Stimulated activated naive B cell treated with anti-CD40 and anti-IgM and Interleukin-4, amounts not matched to agents 10 μg/mL and 1 μg/mL and 100 μg/mL, for 72 hours (primary cell): ENCODE measurements around the gene SH3BGR.

Experiments
- ATAC-seq, 2 donors: fragments of 150-1000 bp; cut with Tn5 transposase; replicated peaks; 2 replicates each; pipeline ENCODE4 v1.10.0; 2021; ENCODE audit warnings: moderate library complexity in 1 of 2
- DNase-seq: peaks from one replicate; pipeline ENCODE4 v3.0.0; 2021
- H3K27ac Mint-ChIP-seq: one replicate; pipeline ENCODE4 v1.8.0; 2022; ENCODE audit warnings: mild to moderate bottlenecking, mixed read lengths
- H3K27me3 Mint-ChIP-seq, 2 donors: one replicate each; pipeline ENCODE4 v1.8.0; 2022; ENCODE audit warnings: mixed read lengths in 2 of 2
- H3K36me3 Mint-ChIP-seq, 2 donors: one replicate each; pipeline ENCODE4 v1.8.0; 2022; ENCODE audit warnings: mixed read lengths in 2 of 2, mild to moderate bottlenecking in 1 of 2
- H3K4me1 Mint-ChIP-seq, 2 donors: one replicate each; pipeline ENCODE4 v1.8.0; 2022; ENCODE audit warnings: mixed read lengths in 2 of 2, mild to moderate bottlenecking in 1 of 2
- H3K4me3 Mint-ChIP-seq, 2 donors: one replicate each; pipeline ENCODE4 v1.8.0; 2022; ENCODE audit warnings: mild to moderate bottlenecking in 2 of 2, mixed read lengths in 2 of 2, moderate library complexity in 1 of 2
- H3K9me3 Mint-ChIP-seq, 2 donors: one replicate each; pipeline ENCODE4 v1.8.0; 2022; ENCODE audit warnings: mixed read lengths in 2 of 2, mild to moderate bottlenecking in 1 of 2

SH3BGR gene

DNA sequence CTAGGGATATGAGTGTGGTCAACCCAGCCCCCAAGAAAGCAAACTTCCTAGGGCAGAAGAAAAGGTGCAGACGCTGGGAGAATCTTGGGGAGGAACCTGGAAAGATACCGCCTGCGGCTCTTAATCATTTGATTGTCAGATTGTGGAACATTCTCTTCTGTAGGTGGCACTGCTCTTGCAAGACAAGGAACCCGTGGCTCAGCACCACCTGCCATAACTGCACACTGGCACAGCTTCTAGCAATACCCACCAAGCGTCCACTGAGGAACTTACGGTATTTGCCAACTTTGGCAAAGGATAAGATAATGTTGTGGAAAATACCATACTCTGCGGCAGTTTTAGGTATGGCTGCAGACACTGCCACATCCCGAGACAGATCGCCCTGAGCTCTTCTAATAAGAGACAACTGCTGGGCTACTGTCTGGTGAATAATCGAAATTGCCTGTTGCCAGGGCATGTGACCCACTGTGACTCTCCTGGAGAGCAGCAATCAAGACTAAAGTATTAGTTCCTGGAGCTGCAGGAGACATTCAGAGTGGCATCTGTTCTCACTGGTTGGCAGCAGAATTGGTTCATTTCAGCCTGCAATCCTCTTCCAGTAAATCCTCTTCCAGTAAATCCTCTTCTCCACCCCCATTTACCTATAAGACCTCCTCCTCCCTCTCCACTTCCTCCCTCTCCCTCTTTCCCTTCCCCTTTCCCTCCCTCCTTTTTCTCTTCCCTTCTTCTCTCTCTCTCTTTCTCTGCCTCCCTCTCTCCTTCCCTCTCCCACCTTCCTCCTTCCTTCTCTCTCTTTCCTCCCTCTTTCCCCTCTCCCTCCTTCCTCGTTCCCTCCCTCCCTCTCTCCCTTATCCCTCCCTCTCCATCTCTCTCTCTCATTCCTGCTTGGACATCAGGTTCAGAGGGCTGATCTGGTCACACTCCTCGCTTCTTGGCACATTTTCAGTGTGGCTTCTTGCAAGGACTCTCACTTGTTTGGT, 111.3 kb downstream of the SH3BGR start:
- no peak for DNase-seq
- Mint-ChIP-seq H3K9me3 (peaks cover 0 to 3% of the 10 kb centered on the region in 2 donors), H3K27ac (no peak overlapping the region), H3K4me3 (no peak overlapping the region), H3K36me3 (no peaks in the 10 kb centered on the region), H3K4me1 (no peaks in the 10 kb centered on the region), H3K27me3 (no peaks in the 10 kb centered on the region)
- ATAC-seq, result no peak

DNA sequence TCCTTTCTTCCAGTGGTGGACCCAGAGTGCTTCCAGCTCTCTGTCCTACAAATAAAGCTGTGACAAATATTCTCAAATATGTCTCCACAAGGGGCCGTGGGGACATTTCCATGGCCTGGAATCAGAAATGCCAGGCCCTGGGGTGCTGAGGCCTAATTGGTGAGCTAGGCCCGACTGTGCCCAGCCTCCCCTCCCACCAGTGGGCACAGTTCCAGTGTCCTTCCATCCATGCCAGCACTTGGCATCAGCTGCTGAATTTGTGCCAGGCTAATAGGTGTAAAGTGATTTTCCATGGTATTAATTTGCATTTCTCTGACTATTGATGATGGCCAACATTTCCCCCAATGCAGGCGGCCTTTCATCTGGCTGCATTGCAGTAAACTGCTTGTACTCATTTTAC, 112.4 kb downstream of the SH3BGR start:
- Mint-ChIP-seq H3K36me3 (no peaks in the 10 kb centered on the region), H3K27ac (no peak overlapping the region)
- no peak for ATAC-seq

More for the DNA sequence above, 112.4 kb downstream of the SH3BGR start:
- no peaks in the 10 kb centered on the region for H3K9me3 Mint-ChIP-seq
- H3K4me3 Mint-ChIP-seq, result no peak overlapping the region
- no peaks in the 10 kb centered on the region for H3K4me1 Mint-ChIP-seq
- no peaks in the 10 kb centered on the region for H3K27me3 Mint-ChIP-seq
- no peak for DNase-seq
